Right ventricle myocardium inferior (tissue), 1 donor: ENCODE results near the gene EPB41. TPM values are rescaled to one million over a fixed set of nuclear protein-coding genes. Genes with fewer than 3 reads are reported as not detected.
"Not testable (repeated sequence)": the region's sequence is repeated elsewhere in the genome, so short reads cannot be mapped to it uniquely, and the experiment has no call there.

Experiments
- ATAC-seq: fragments of 200-7000 bp; cut with Tn5 transposase; one replicate; pipeline ENCODE4 v1.9.1; 2020; ENCODE audit warnings: mild to moderate bottlenecking, moderate library complexity
- DNase-seq: peaks from one replicate; pipeline ENCODE4 v3.0.0; 2021; ENCODE audit errors: missing footprints
- intact Hi-C: fragments of 100-400 bp; cut with DNase I; formaldehyde crosslinking; loops from one replicate; pipeline ENCODE4 v1.11.0; 2022
- total RNA-seq: library from RNA; stranded (reverse); fragmentation: NEBNext Ultra II Directional; extraction: Animal tissue kit (Norgen Biotek cat#: 25700); gene quantifications from one replicate; pipeline ENCODE4 v1.2.1, GENCODE V29; 2021
- donor health status: DM: no; HTN: yes; CAD: no; lungs with severe emphysema.

EPB41 gene
- total RNA-seq, 1 donor from 2014 or later = 24.9 TPM

- intact Hi-C loops = no loop called here
- no peak for ATAC-seq
- no peak for DNase-seq
Observed at GRCh38 chr1:29004288-29004687, 89.9 kb downstream of the EPB41 start.

GRCh38 chr1:29004798-29005197 is 90.4 kb downstream of the EPB41 start:
- no peak for DNase-seq
- intact Hi-C loops = no loop called here
- no peak for ATAC-seq

- no peak for DNase-seq
- intact Hi-C loops = no loop called here
- no peak for ATAC-seq
Observed at GRCh38 chr1:29011775-29012174, 97.4 kb downstream of the EPB41 start.

- DNase-seq (no peak), ATAC-seq (no peak)
- intact Hi-C loops = no loop called here
Observed at GRCh38 chr1:29017235-29017634, 102.9 kb downstream of the EPB41 start.

GRCh38 chr1:29017975-29018712 is 103.8 kb downstream of the EPB41 start:
- intact Hi-C loops = no loop called here
- DNase-seq = no peak
- no peak for ATAC-seq

GRCh38 chr1:29022620-29023019 is 108.3 kb downstream of the EPB41 start:
- no peak for ATAC-seq
- intact Hi-C loops = no loop called here
- no peak for DNase-seq

- ATAC-seq (no peak), DNase-seq (no peak)
- intact Hi-C loops = loop anchor here (5.0 kb wide), 2 partner anchors 173 to 242 kb away; no protein-coding TSS in a partner anchor
Observed at GRCh38 chr1:29029667-29030066, 115.3 kb downstream of the EPB41 start.

GRCh38 chr1:29032841-29033240 is 118.5 kb downstream of the EPB41 start:
- intact Hi-C loops = loop anchor here (5.0 kb wide), 2 partner anchors 169 to 246 kb away; no protein-coding TSS in a partner anchor

GRCh38 chr1:29033829-29034466 is 119.6 kb downstream of the EPB41 start:
- DNase-seq = no peak
- intact Hi-C loops = loop anchor here (1.0 to 5.0 kb wide), 3 partner anchors 152 to 247 kb away; no protein-coding TSS in a partner anchor
- no peak for ATAC-seq

More at GRCh38 chr1:29032841-29033240, 118.5 kb downstream of the EPB41 start:
- DNase-seq (no peak), ATAC-seq (no peak)

- intact Hi-C loops = no loop called here
- ATAC-seq (peak; percentile 95), DNase-seq (no peak)
Observed at GRCh38 chr1:29043274-29043965, 129.1 kb downstream of the EPB41 start.

- intact Hi-C loops = no loop called here
- DNase-seq (no peak), ATAC-seq (no peak)
Observed at GRCh38 chr1:29044010-29044409, 129.6 kb downstream of the EPB41 start.

- DNase-seq, intact Hi-C loops, ATAC-seq: not testable (repeated sequence)
Observed at GRCh38 chr1:29045663-29046062, 131.3 kb downstream of the EPB41 start.

- DNase-seq (no peak), ATAC-seq (no peak)
- intact Hi-C loops = no loop called here
Observed at GRCh38 chr1:29047142-29047541, 132.8 kb downstream of the EPB41 start.

GRCh38 chr1:29050166-29050565 is 135.8 kb downstream of the EPB41 start:
- intact Hi-C loops = no loop called here
- ATAC-seq = no peak
- no peak for DNase-seq

- intact Hi-C loops = no loop called here
- ATAC-seq = no peak
- no peak for DNase-seq
Observed at GRCh38 chr1:29052100-29052499, 137.7 kb downstream of the EPB41 start.

GRCh38 chr1:29052941-29053340 is 138.6 kb downstream of the EPB41 start:
- intact Hi-C loops = no loop called here
- no peak for DNase-seq
- ATAC-seq = no peak

- no peak for DNase-seq
- intact Hi-C loops = no loop called here
- ATAC-seq = no peak
Observed at GRCh38 chr1:29055160-29055559, 140.8 kb downstream of the EPB41 start.

- no peak for ATAC-seq
- intact Hi-C loops = no loop called here
- no peak for DNase-seq
Observed at GRCh38 chr1:29056256-29056655, 141.9 kb downstream of the EPB41 start.

- intact Hi-C loops = no loop called here
- ATAC-seq (no peak), DNase-seq (no peak)
Observed at GRCh38 chr1:29057700-29058099, 143.3 kb downstream of the EPB41 start.
